ENCODE measurements around the gene C10orf71. TPM values are rescaled to one million over a fixed set of nuclear protein-coding genes. Genes with fewer than 3 reads are reported as not detected.

The C10orf71 gene
- total RNA-seq, 1 donor: not detected

GRCh38 chr10:49284356-49284755 lies 14.6 kb upstream of the C10orf71 start:
- no peak for TF ChIP-seq CTCF (IDR thresholded peaks at IDR 0.05; ENCODE audit: insufficient read depth, low read depth, low read length)
- no peak overlapping the region for H3K4me3 ChIP-seq (ENCODE audit: low read depth, low read length)
- DNase-seq (ENCODE audit: low read depth): no peak

GRCh38 chr10:49285232-49285631 lies 13.7 kb upstream of the C10orf71 start:
- no peak for TF ChIP-seq CTCF (IDR thresholded peaks at IDR 0.05; ENCODE audit: insufficient read depth, low read depth, low read length)
- peak; percentile 4 for DNase-seq (ENCODE audit: low read depth)
- no peak overlapping the region for H3K4me3 ChIP-seq (ENCODE audit: low read depth, low read length)

- no peak overlapping the region for H3K4me3 ChIP-seq (ENCODE audit: low read depth, low read length)
- no peak for DNase-seq (ENCODE audit: low read depth)
- no peak for TF ChIP-seq CTCF (IDR thresholded peaks at IDR 0.05; ENCODE audit: insufficient read depth, low read depth, low read length)
Observed at GRCh38 chr10:49286686-49287085, 12.3 kb upstream of the C10orf71 start.

- TF ChIP-seq CTCF (IDR thresholded peaks at IDR 0.05; ENCODE audit: insufficient read depth, low read depth, low read length): no peak
Observed at GRCh38 chr10:49287689-49288340, 11.2 kb upstream of the C10orf71 start.

GRCh38 chr10:49288341-49289065 lies 10.5 kb upstream of the C10orf71 start:
- H3K4me3 ChIP-seq (ENCODE audit: low read depth, low read length): no peak overlapping the region
- no peak for TF ChIP-seq CTCF (IDR thresholded peaks at IDR 0.05; ENCODE audit: insufficient read depth, low read depth, low read length)
- DNase-seq (ENCODE audit: low read depth): no peak

More at GRCh38 chr10:49287689-49288340, 11.2 kb upstream of the C10orf71 start:
- H3K4me3 ChIP-seq (ENCODE audit: low read depth, low read length): no peak overlapping the region
- DNase-seq (ENCODE audit: low read depth): no peak

GRCh38 chr10:49289480-49289879 lies 9.5 kb upstream of the C10orf71 start:
- no peak for DNase-seq (ENCODE audit: low read depth)
- TF ChIP-seq CTCF (IDR thresholded peaks at IDR 0.05; ENCODE audit: insufficient read depth, low read depth, low read length): no peak
- H3K4me3 ChIP-seq (ENCODE audit: low read depth, low read length): no peak overlapping the region

Measured in fibroblast of villous mesenchyme (primary cell).